ENCODE measurements around the gene TEX261.
"Not testable (repeated sequence)": the region's sequence is repeated elsewhere in the genome, so short reads cannot be mapped to it uniquely, and the experiment has no call there.

TEX261 gene

GRCh38 chr2:70994699-70995425, at the start of gene TEX261:
TSS of gene TEX261 (minus strand) at chr2:70994873. CDS start at chr2:70994757, 116 bp downstream.
- peak; percentile 57 to 89 for DNase-seq

- no peak for DNase-seq
Observed at GRCh38 chr2:71043531-71044407, 49.1 kb upstream of the TEX261 start.

- no peak for DNase-seq
Observed at GRCh38 chr2:71042287-71042686, 47.6 kb upstream of the TEX261 start.

GRCh38 chr2:71036296-71036695, 41.6 kb upstream of the TEX261 start:
- not testable (repeated sequence) for DNase-seq

GRCh38 chr2:71023553-71024243, 29.0 kb upstream of the TEX261 start:
- DNase-seq = not testable (repeated sequence)

GRCh38 chr2:71021394-71021793, 26.7 kb upstream of the TEX261 start:
- DNase-seq = not testable (repeated sequence)

GRCh38 chr2:71019989-71020388, 25.3 kb upstream of the TEX261 start:
- DNase-seq = not testable (repeated sequence)

GRCh38 chr2:71018625-71019024, 24.0 kb upstream of the TEX261 start:
- DNase-seq = no peak

- not testable (repeated sequence) for DNase-seq
Observed at GRCh38 chr2:71011786-71012185, 17.1 kb upstream of the TEX261 start.

GRCh38 chr2:71008342-71008741, 13.7 kb upstream of the TEX261 start:
- no peak for DNase-seq

GRCh38 chr2:71006955-71007799, 12.5 kb upstream of the TEX261 start:
- peak in 1 of 2 experiments; percentile 15 for DNase-seq

- no peak for DNase-seq
Observed at GRCh38 chr2:71006323-71006722, 11.7 kb upstream of the TEX261 start.

GRCh38 chr2:71005271-71006202, 10.9 kb upstream of the TEX261 start:
- no peak for DNase-seq

- DNase-seq = no peak
Observed at GRCh38 chr2:71004857-71005256, 10.2 kb upstream of the TEX261 start.

- no peak for DNase-seq
Observed at GRCh38 chr2:71003966-71004755, 9.5 kb upstream of the TEX261 start.

- no peak for DNase-seq
Observed at GRCh38 chr2:71003396-71003795, 8.7 kb upstream of the TEX261 start.

- no peak for DNase-seq
Observed at GRCh38 chr2:71001981-71002570, 7.4 kb upstream of the TEX261 start.

- DNase-seq = no peak
Observed at GRCh38 chr2:71001592-71001927, 6.9 kb upstream of the TEX261 start.

- DNase-seq = peak in 1 of 2 experiments; percentile 56
Observed at GRCh38 chr2:71000780-71001591, 6.3 kb upstream of the TEX261 start.
